DND-41 (cell line): Measurements from ENCODE around the gene PURA.

Experiments used
- ATAC-seq: fragments of 200-7000 bp; cut with Tn5 transposase; 3 replicates; pipeline ENCODE4 v1.9.1; 2021; ENCODE audit warnings: low read depth; ENCODE audit not compliant: insufficient read depth
- DNase-seq: peaks from one replicate; pipeline ENCODE4 v3.0.0-alpha.2; 2020
- H2AFZ ChIP-seq: 2 replicates; pipeline ENCODE4 v1.6.0; 2012; ENCODE audit warnings: low read depth, low read length
- H3K27ac ChIP-seq: 2 replicates; pipeline ENCODE4 v1.5.1; 2012; ENCODE audit warnings: low read length, inconsistent platforms
- H3K27me3 ChIP-seq: fragments of 200-600 bp; sonication (generic); 2 replicates; pipeline ENCODE4 v1.6.0; 2012; ENCODE audit warnings: low read length, mild to moderate bottlenecking, inconsistent platforms; ENCODE audit not compliant: insufficient read depth, poor library complexity
- H3K36me3 ChIP-seq: 2 replicates; pipeline ENCODE4 v1.5.1; 2012; ENCODE audit warnings: low read length, inconsistent platforms; ENCODE audit not compliant: insufficient read depth
- H3K4me1 ChIP-seq: 2 replicates; pipeline ENCODE4 v1.5.1; 2012; ENCODE audit warnings: mild to moderate bottlenecking, low read length; ENCODE audit not compliant: insufficient read depth
- H3K4me2 ChIP-seq: 2 replicates; pipeline ENCODE4 v1.6.0; 2012; ENCODE audit warnings: mild to moderate bottlenecking, moderate library complexity, low read length, inconsistent platforms; ENCODE audit not compliant: insufficient read depth
- H3K4me3 ChIP-seq, 2 experiments: fragments of 200-600 bp in 1 of 2; shearing (Covaris generic) in 1 of 2; 2 replicates each; pipeline ENCODE4 v1.5.1; 2012 to 2016; ENCODE audit warnings: inconsistent platforms in 2 of 2, low read length in 2 of 2, mild to moderate bottlenecking in 2 of 2, low read depth in 1 of 2, moderate library complexity in 1 of 2
- H3K79me2 ChIP-seq: 2 replicates; pipeline ENCODE4 v1.6.0; 2012; ENCODE audit warnings: low read length, inconsistent platforms; ENCODE audit not compliant: insufficient read depth
- H3K9ac ChIP-seq: 2 replicates; pipeline ENCODE4 v1.6.0; 2012; ENCODE audit warnings: low read depth, mild to moderate bottlenecking, inconsistent platforms, low read length, moderate library complexity
- H3K9me3 ChIP-seq: 2 replicates; pipeline ENCODE4 v1.5.1; 2012; ENCODE audit warnings: low read length, moderate library complexity, mild to moderate bottlenecking, inconsistent platforms; ENCODE audit not compliant: insufficient read depth, severe bottlenecking
- H4K20me1 ChIP-seq: 2 replicates; pipeline ENCODE4 v1.6.0; 2012; ENCODE audit warnings: low read length; ENCODE audit not compliant: insufficient read depth
- EZH2 ChIP-seq: IDR thresholded peaks from 3 replicates; pipeline ENCODE4 v1.6.1; 2012; ENCODE audit warnings: borderline replicate concordance, low read depth, mild to moderate bottlenecking, moderate library complexity, low read length, inconsistent platforms; ENCODE audit not compliant: severe bottlenecking
- TF ChIP-seq, protein P1 (sequence below): IDR thresholded peaks from 2 replicates; pipeline ENCODE4 v1.5.1; 2012; ENCODE audit warnings: borderline replicate concordance, low read length, moderate library complexity, mild to moderate bottlenecking; ENCODE audit not compliant: poor library complexity, severe bottlenecking; ENCODE audit errors: extremely low read depth

Gene PURA

DNA sequence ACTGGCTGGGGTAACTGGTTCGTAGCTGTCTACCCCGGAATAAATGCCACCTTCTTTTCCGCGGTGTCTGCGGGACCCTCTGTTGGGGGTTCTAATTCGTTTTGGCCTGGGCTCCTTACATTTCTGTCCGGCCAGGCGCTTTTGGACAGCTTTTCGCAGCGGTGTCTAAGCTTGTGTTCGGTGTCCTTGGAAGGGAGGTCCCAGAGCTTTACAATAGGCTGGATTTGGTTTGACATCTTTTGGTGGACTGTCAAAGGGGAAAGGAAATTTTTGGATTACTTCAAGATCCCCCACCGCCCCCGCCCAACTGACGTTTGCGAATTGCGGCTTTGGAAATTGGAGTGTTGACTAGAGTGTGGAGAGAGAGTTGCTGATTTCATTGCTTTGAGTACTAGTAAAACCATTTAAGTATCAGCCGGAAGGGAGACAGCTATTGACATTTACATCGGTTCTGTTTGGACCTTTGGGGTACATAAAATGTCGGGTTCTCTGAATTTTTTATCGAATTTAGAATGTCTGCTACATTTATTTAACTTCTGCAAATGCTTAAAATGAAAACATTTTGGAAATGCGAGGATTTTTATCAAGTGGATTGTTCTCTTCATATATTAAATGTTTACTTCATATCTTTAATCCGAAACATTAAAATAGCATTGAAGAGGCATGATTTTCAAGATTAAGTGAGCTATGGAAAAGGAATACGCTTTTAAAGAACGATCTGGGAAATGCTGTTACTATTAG lies 4.7 kb upstream of the PURA start:
- H3K27me3 ChIP-seq, result no peaks in the 10 kb centered on the region
- no peaks in the 10 kb centered on the region for H3K9me3 ChIP-seq
- ATAC-seq (no peak), DNase-seq (no peak)
- H3K4me1 ChIP-seq, result peaks cover 52% of the 10 kb centered on the region
- no peak for TF ChIP-seq EZH2
- H2AFZ ChIP-seq, result no peak overlapping the region
- peaks cover 18% of the 10 kb centered on the region for H4K20me1 ChIP-seq
- peak overlapping the region; percentile 71 to 72; a peak in 3 of 4 replicates for H3K4me3 ChIP-seq
- H3K36me3 ChIP-seq, result no peaks in the 10 kb centered on the region; the same call in 1 of the 2 replicates
- H3K4me2 ChIP-seq, result peak overlapping the region; percentile 94
- peak overlapping the region; percentile 94; the same call in 1 of the 2 replicates for H3K9ac ChIP-seq
- H3K27ac ChIP-seq, result no peak overlapping the region
- peaks cover 53% of the 10 kb centered on the region for H3K79me2 ChIP-seq

DNA sequence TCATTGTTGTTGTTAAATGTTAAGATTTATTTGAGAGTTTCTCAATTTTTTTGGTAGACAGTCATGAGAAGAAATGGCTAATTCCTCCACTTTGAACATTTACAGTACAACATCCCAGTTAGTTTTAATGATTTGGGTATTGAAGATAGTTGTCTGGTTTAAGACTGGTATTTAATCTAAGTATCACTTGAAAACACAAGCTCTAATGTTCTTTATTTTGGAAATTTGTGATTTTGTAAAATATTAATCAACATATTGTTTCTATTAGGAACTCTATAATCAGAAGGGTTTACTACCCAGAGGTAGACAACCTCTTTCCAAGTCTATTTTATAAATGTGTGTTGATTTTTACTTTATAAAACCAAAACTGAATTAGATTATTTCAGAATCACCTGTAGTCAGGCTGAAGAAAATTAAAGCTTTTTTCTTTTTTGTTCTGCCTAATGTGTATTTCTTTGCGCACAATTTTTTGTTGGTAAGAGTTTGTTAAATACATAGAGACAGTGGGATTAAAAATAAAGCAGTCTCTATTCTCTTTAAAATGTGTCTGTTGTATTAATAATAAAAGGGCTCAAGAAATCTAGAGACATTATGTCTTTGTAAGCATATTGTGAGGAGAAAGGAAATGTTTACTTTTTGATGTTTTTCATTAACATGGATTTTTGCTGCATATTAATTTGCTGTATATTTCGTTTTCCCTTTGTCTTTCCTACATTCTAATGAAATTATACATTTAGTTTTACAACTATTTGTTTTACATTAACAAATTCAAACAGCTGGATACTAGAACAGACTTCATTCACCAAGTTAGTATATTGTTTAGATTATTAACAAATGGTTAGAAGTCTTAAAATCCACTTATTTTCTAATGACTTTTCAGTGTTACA lies 3.9 kb upstream of the PURA start:
- H3K27ac ChIP-seq, result no peak overlapping the region
- peaks cover 61% of the 10 kb centered on the region for H3K79me2 ChIP-seq
- peaks cover 24% of the 10 kb centered on the region for H4K20me1 ChIP-seq
- DNase-seq, result no peak
- H2AFZ ChIP-seq, result no peak overlapping the region
- H3K4me2 ChIP-seq, result peak overlapping the region; percentile 94
- H3K9me3 ChIP-seq, result no peaks in the 10 kb centered on the region
- peaks cover 7% of the 10 kb centered on the region; the same call in 1 of the 2 replicates for H3K36me3 ChIP-seq
- no peak for ATAC-seq
- no peak overlapping the region for H3K4me3 ChIP-seq
- H3K9ac ChIP-seq, result no peak overlapping the region; the same call in none of the 2 replicates
- no peak for TF ChIP-seq EZH2
- TF ChIP-seq, protein P1, sequence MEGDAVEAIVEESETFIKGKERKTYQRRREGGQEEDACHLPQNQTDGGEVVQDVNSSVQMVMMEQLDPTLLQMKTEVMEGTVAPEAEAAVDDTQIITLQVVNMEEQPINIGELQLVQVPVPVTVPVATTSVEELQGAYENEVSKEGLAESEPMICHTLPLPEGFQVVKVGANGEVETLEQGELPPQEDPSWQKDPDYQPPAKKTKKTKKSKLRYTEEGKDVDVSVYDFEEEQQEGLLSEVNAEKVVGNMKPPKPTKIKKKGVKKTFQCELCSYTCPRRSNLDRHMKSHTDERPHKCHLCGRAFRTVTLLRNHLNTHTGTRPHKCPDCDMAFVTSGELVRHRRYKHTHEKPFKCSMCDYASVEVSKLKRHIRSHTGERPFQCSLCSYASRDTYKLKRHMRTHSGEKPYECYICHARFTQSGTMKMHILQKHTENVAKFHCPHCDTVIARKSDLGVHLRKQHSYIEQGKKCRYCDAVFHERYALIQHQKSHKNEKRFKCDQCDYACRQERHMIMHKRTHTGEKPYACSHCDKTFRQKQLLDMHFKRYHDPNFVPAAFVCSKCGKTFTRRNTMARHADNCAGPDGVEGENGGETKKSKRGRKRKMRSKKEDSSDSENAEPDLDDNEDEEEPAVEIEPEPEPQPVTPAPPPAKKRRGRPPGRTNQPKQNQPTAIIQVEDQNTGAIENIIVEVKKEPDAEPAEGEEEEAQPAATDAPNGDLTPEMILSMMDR, result no peak
- peaks cover 59% of the 10 kb centered on the region for H3K4me1 ChIP-seq
- H3K27me3 ChIP-seq, result no peaks in the 10 kb centered on the region

DNA sequence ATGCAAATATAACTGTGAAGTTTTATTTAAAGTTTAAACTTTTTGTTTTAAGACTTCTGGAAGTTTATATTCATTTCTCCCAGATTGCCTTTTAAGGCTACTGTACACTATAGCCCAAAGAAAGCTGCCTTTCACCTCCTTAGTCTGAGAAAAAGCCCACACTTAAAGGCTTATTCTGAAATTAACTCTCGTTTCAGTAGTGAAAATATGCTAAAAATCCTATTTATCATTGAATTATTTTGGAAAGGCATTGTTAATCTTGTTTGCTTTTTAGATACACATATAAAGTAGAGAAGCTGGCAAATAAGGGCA lies 3.3 kb upstream of the PURA start:
- Histone ChIP-seq H3K36me3 (peaks cover 7% of the 10 kb centered on the region; the same call in 1 of the 2 replicates), H3K27me3 (no peaks in the 10 kb centered on the region), H3K9me3 (no peaks in the 10 kb centered on the region), H3K27ac (no peak overlapping the region), H3K4me1 (peaks cover 65% of the 10 kb centered on the region), H2AFZ (no peak overlapping the region), H3K9ac (no peak overlapping the region), H3K79me2 (peaks cover 67% of the 10 kb centered on the region), H3K4me2 (no peak overlapping the region), H3K4me3 (no peak overlapping the region), H4K20me1 (peaks cover 25% of the 10 kb centered on the region)
- TF ChIP-seq, protein P1, result no peak
- TF ChIP-seq EZH2, result no peak
- DNase-seq (no peak), ATAC-seq (no peak)
